T1000 (cell line): ENCODE data around the gene AQP5.
"Not testable (repeated sequence)": the region's sequence is repeated elsewhere in the genome, so short reads cannot be mapped to it uniquely, and the experiment has no call there.

Experiments
- DNase-seq: peaks from one replicate; lab custom pipeline; 2025; ENCODE audit warnings: mixed read lengths; lab: John Stamatoyannopoulos, UW

AQP5 gene

GRCh38 chr12:49980501-49981349, 19.1 kb downstream of the AQP5 start:
- DNase-seq: no peak

- DNase-seq: no peak
Observed at GRCh38 chr12:49982246-49983087, 20.8 kb downstream of the AQP5 start.

GRCh38 chr12:49983892-49984291, 22.2 kb downstream of the AQP5 start:
- DNase-seq: no peak

GRCh38 chr12:49984476-49985359, 23.0 kb downstream of the AQP5 start:
- DNase-seq: no peak

GRCh38 chr12:49985981-49986380, 24.3 kb downstream of the AQP5 start:
- DNase-seq: no peak

GRCh38 chr12:49986476-49986875, 24.8 kb downstream of the AQP5 start:
- DNase-seq: not testable (repeated sequence)

GRCh38 chr12:49987625-49988303, 26.1 kb downstream of the AQP5 start:
- no peak for DNase-seq

GRCh38 chr12:49989400-49989799, 27.7 kb downstream of the AQP5 start:
- DNase-seq: not testable (repeated sequence)

- no peak for DNase-seq
Observed at GRCh38 chr12:49990273-49990672, 28.6 kb downstream of the AQP5 start.

- no peak for DNase-seq
Observed at GRCh38 chr12:49998453-49998852, 36.8 kb downstream of the AQP5 start.

- DNase-seq: no peak
Observed at GRCh38 chr12:50003595-50003994, 41.9 kb downstream of the AQP5 start.

GRCh38 chr12:50004696-50005095, 43.0 kb downstream of the AQP5 start:
- DNase-seq: no peak

GRCh38 chr12:50005175-50005574, 43.5 kb downstream of the AQP5 start:
- no peak for DNase-seq

- DNase-seq: no peak
Observed at GRCh38 chr12:50006280-50006679, 44.6 kb downstream of the AQP5 start.

- no peak for DNase-seq
Observed at GRCh38 chr12:50006754-50007442, 45.2 kb downstream of the AQP5 start.

GRCh38 chr12:50013361-50014147, 51.9 kb downstream of the AQP5 start:
- no peak for DNase-seq

- no peak for DNase-seq
Observed at GRCh38 chr12:50014342-50014741, 52.7 kb downstream of the AQP5 start.
